ENCODE data around the gene USP7.

DNA sequence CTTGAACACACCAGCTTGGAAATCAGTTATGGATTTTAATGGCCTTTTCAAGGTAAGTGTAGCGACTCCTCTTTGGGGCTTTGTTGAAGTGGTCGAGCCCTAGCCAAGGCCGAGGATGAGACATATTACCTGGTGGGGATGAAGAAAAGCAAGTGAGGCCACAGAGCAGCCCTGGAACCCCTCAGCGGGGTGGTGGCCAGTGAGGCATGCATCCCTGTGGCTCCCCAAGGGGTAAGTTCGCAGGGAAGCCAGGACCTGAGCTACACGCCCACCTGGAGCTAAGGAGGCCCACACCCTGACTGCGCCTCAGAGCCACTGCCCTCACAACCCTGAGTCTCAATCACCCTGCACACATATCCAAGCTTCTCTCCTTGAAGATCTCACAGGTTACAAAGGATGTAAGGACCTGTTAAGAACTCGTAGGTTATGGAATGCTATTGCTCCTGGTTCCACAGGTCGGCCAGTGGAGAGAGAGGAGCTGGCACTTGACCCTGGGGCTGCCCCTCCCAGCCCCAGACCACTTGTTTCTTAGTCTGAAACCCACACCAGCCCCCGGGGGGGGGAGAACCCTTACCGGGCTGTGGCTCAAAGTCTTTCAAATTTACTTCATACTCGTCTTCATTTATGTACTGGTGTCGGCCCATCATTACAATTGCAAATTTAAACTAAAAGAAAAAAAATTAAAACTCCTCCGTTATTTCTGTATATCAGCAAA lies 69.6 kb downstream of the USP7 start:
- TF ChIP-seq ZNF384 (IDR thresholded peaks at IDR 0.05) (no peak), ELF4 (IDR thresholded peaks at IDR 0.05) (no peak), SUZ12 (IDR thresholded peaks at IDR 0.05) (no peak), PKNOX1 (IDR thresholded peaks at IDR 0.05) (no peak)

Measured in HEK293T (cell line).